CD14-positive monocyte (primary cell): ENCODE data around the gene GREB1L. TPM values are rescaled to one million over a fixed set of nuclear protein-coding genes. Genes with fewer than 3 reads are reported as not detected.

Experiments used
- DNase-seq, 3 donors: peaks; one replicate each; pipeline ENCODE4 v3.0.0-alpha.2; 2011 to 2022
- H2AFZ ChIP-seq: 2 replicates; pipeline ENCODE4 v1.6.0; 2012; ENCODE audit warnings: mild to moderate bottlenecking, low read depth, low read length, inconsistent platforms; ENCODE audit not compliant: insufficient read depth, poor library complexity, severe bottlenecking
- H3K27ac ChIP-seq, 2 donors: 1 replicate in 1 of 2; 2 replicates in 1 of 2; pipeline ENCODE4 v1.5.1; 2012 to 2013; ENCODE audit warnings: low read length in 2 of 2, control low read depth in 1 of 2, inconsistent platforms in 1 of 2, low read depth in 1 of 2, mild to moderate bottlenecking in 1 of 2
- H3K27me3 ChIP-seq, 2 donors: one replicate each; pipeline versions ENCODE4 v1.6.0 to v1.6.1; 2011 to 2013; ENCODE audit warnings: low read length in 2 of 2; ENCODE audit not compliant: control insufficient read depth in 2 of 2, insufficient read depth in 2 of 2
- H3K36me3 ChIP-seq, 2 donors: replicated peaks in 1 of 2; 1 replicate in 1 of 2; 2 replicates in 1 of 2; pipeline versions ENCODE4 v1.5.1 to v1.6.1; 2012 to 2013; ENCODE audit warnings: low read length in 2 of 2, control low read depth in 1 of 2, inconsistent platforms in 1 of 2, mild to moderate bottlenecking in 1 of 2; ENCODE audit not compliant: insufficient read depth in 2 of 2, control insufficient read depth in 1 of 2
- H3K4me1 ChIP-seq, 2 donors: 1 replicate in 1 of 2; 2 replicates in 1 of 2; pipeline versions ENCODE4 v1.5.1 to v1.6.1; 2012 to 2013; ENCODE audit warnings: low read length in 2 of 2, control low read depth in 1 of 2, inconsistent platforms in 1 of 2, mild to moderate bottlenecking in 1 of 2, moderate library complexity in 1 of 2; ENCODE audit not compliant: insufficient read depth in 2 of 2, control insufficient read depth in 1 of 2
- H3K4me2 ChIP-seq: replicated peaks from 2 replicates; pipeline ENCODE3; 2012; ENCODE audit warnings: low read length, moderate library complexity, mild to moderate bottlenecking; ENCODE audit not compliant: poor library complexity, severe bottlenecking; ENCODE audit errors: extremely low read depth
- H3K4me3 ChIP-seq, 3 experiments: fragments of 200-600 bp in 1 of 3; sonication (generic) in 1 of 3; replicated peaks in 1 of 3; 1 replicate in 2 of 3; 2 replicates in 1 of 3; pipeline ENCODE4 v1.5.1; 2011 to 2013; ENCODE audit warnings: low read length in 3 of 3, mild to moderate bottlenecking in 3 of 3, control low read depth in 2 of 3, low read depth in 2 of 3, inconsistent platforms in 1 of 3, moderate library complexity in 1 of 3
- H3K79me2 ChIP-seq: 2 replicates; pipeline ENCODE4 v1.6.0; 2012; ENCODE audit warnings: mild to moderate bottlenecking, control low read depth, inconsistent platforms, low read length, moderate library complexity; ENCODE audit not compliant: insufficient read depth
- H3K9ac ChIP-seq: 2 replicates; pipeline ENCODE4 v1.6.0; 2017; ENCODE audit warnings: low read length, mild to moderate bottlenecking; ENCODE audit not compliant: insufficient read depth, poor library complexity, severe bottlenecking
- H3K9me3 ChIP-seq, 2 donors: replicated peaks in 1 of 2; 1 replicate in 1 of 2; 2 replicates in 1 of 2; pipeline versions ENCODE4 v1.5.1 to v1.6.1; 2012 to 2013; ENCODE audit warnings: low read length in 2 of 2, control low read depth in 1 of 2; ENCODE audit not compliant: control insufficient read depth in 1 of 2, insufficient read depth in 1 of 2
- H4K20me1 ChIP-seq: 2 replicates; pipeline ENCODE4 v1.6.0; 2012; ENCODE audit warnings: mild to moderate bottlenecking, low read length, control low read depth, moderate library complexity; ENCODE audit not compliant: insufficient read depth
- H3K27ac Mint-ChIP-seq, 7 donors: one replicate each; pipeline ENCODE4 v1.8.0; 2020; ENCODE audit warnings: mild to moderate bottlenecking in 7 of 7, mixed read lengths in 7 of 7, moderate library complexity in 6 of 7, inconsistent platforms in 2 of 7
- H3K27me3 Mint-ChIP-seq, 3 donors: one replicate each; pipeline ENCODE4 v1.8.0; 2021 to 2022; ENCODE audit warnings: low read depth in 3 of 3, mild to moderate bottlenecking in 3 of 3, mixed read lengths in 3 of 3, moderate library complexity in 3 of 3, inconsistent platforms in 1 of 3
- H3K36me3 Mint-ChIP-seq, 2 donors: one replicate each; pipeline ENCODE4 v1.8.0; 2020; ENCODE audit warnings: mixed read lengths in 2 of 2, inconsistent platforms in 1 of 2, mild to moderate bottlenecking in 1 of 2
- H3K4me1 Mint-ChIP-seq: one replicate; pipeline ENCODE4 v1.8.0; 2020; ENCODE audit warnings: mild to moderate bottlenecking, mixed read lengths
- H3K4me3 Mint-ChIP-seq, 2 donors: one replicate each; pipeline ENCODE4 v1.8.0; 2020; ENCODE audit warnings: mild to moderate bottlenecking in 2 of 2, mixed read lengths in 2 of 2, moderate library complexity in 1 of 2
- H3K9me3 Mint-ChIP-seq, 7 donors: one replicate each; pipeline ENCODE4 v1.8.0; 2020 to 2022; ENCODE audit warnings: mixed read lengths in 7 of 7, mild to moderate bottlenecking in 6 of 7, moderate library complexity in 6 of 7, inconsistent platforms in 2 of 7
- CTCF ChIP-seq: fragments of 200-600 bp; IDR thresholded peaks from one replicate; pipeline ENCODE4 v1.8.0; 2022; ENCODE audit warnings: antibody characterized with exemption, mild to moderate bottlenecking
- WGBS: methylation state at CpG from one replicate; pipeline ENCODE4 v1.1.5; 2013; ENCODE audit warnings: missing lambda C conversion rate; ENCODE audit not compliant: insufficient coverage; 5-methylcytosine and 5-hydroxymethylcytosine counted together
- intact Hi-C, 2 donors: fragments of 100-400 bp; cut with micrococcal nuclease; formaldehyde crosslinking; loops; one replicate each; pipeline versions ENCODE4 v1.15.0 to v1.15.1; 2023
- polyA plus RNA-seq, 3 donors: library from polyadenylated mRNA; depleted of rRNA in 1 of 3; unstranded in 2 of 3; stranded (reverse) in 1 of 3; fragments of 300-500 nt in 2 of 3; fragments of >200 nt in 1 of 3; fragmentation: Illumina TruSeq in 2 of 3; gene quantifications; 1 replicate in 2 of 3; 2 replicates in 1 of 3; pipeline ENCODE4 v1.2.3, GENCODE V29; 2012 to 2021

Gene GREB1L
- polyA plus RNA-seq, 3 donors = 0.02 to 0.03 TPM; not detected in 1

- Histone ChIP-seq H3K9me3 (no peaks in the 10 kb centered on the region), H3K4me2 (no peak overlapping the region), H3K4me3 (no peak overlapping the region), H3K79me2 (no peaks in the 10 kb centered on the region), H4K20me1 (no peaks in the 10 kb centered on the region), H3K27ac (no peak overlapping the region), H3K9ac (no peak overlapping the region), H3K27me3 (no peaks in the 10 kb centered on the region), H2AFZ (no peak overlapping the region), H3K36me3 (no peaks in the 10 kb centered on the region), H3K4me1 (no peaks in the 10 kb centered on the region)
- no peak for DNase-seq
- Mint-ChIP-seq H3K27me3 (peaks cover 2 to 7% (median 6%) of the 10 kb centered on the region in 3 donors), H3K4me3 (no peak overlapping the region), H3K27ac (no peak overlapping the region), H3K9me3 (peaks cover 0 to 2% (median 0%) of the 10 kb centered on the region in 7 donors), H3K4me1 (no peaks in the 10 kb centered on the region), H3K36me3 (no peaks in the 10 kb centered on the region)
- TF ChIP-seq CTCF = no peak
- intact Hi-C loops = no loop called here
- 83% methylated on average over 1 of the region's 1 CpG for WGBS
These were observed 160.2 kb downstream of the GREB1L start for GRCh38 chr18:21402272-21402671.

DNA sequence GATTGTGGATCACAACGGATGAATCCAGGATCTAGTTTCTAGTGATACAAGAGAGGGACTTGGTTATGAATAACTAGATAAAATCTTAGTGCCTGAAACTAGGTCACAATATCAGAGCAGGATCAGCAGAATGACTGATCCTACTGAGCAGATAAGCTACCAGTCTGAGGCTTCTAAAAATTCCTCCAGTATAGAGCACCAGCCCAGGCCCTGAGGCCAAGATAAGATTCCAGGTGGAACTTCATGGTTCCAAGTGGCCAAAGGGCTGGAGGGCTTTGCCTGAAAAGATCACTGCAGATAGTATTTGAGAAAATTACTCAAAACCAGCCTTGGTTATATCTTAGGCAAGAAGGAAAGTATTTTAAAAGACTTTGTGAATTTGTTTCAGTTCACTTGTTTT, 162.4 kb downstream of the GREB1L start:
- Histone ChIP-seq H3K9ac (no peak overlapping the region), H3K27me3 (no peaks in the 10 kb centered on the region), H3K4me1 (no peaks in the 10 kb centered on the region), H3K36me3 (no peaks in the 10 kb centered on the region), H3K4me3 (no peak overlapping the region), H3K9me3 (no peaks in the 10 kb centered on the region), H3K4me2 (no peak overlapping the region), H4K20me1 (no peaks in the 10 kb centered on the region), H3K79me2 (no peaks in the 10 kb centered on the region), H2AFZ (no peak overlapping the region), H3K27ac (no peak overlapping the region)
- Mint-ChIP-seq H3K4me3 (no peak overlapping the region), H3K36me3 (no peaks in the 10 kb centered on the region), H3K27ac (no peak overlapping the region), H3K27me3 (peaks cover 2 to 6% (median 5%) of the 10 kb centered on the region in 3 donors), H3K4me1 (no peaks in the 10 kb centered on the region), H3K9me3 (peaks cover 0 to 2% (median 0%) of the 10 kb centered on the region in 7 donors)
- no peak for TF ChIP-seq CTCF
- 80% methylated on average over 1 of the region's 1 CpG for WGBS
- no peak for DNase-seq
- intact Hi-C loops = no loop called here
